B cell (primary cell): ENCODE data around the gene ZFAND2A. TPM values are rescaled to one million over a fixed set of nuclear protein-coding genes. Genes with fewer than 3 reads are reported as not detected.

Source experiments
- ATAC-seq: fragments of 200-7000 bp; cut with Tn5 transposase; one replicate; pipeline ENCODE4 v1.10.0; 2021; ENCODE audit warnings: low read depth, mild to moderate bottlenecking, moderate number of reproducible peaks, moderate library complexity
- CTCF ChIA-PET: fragments of 350-600 bp; sonication (Branson Sonifier 250); formaldehyde crosslinking; loops from one replicate; lab custom pipeline; 2021; ENCODE audit warnings: antibody characterized with exemption, inconsistent platforms; lab: Charles Lee
- POLR2A ChIA-PET: fragments of 350-600 bp; sonication (Branson Sonifier 250); formaldehyde crosslinking; loops from one replicate; lab custom pipeline; 2021; ENCODE audit warnings: antibody characterized with exemption; lab: Charles Lee
- DNase-seq: peaks from one replicate; pipeline ENCODE4 v3.0.0; 2013
- H2AFZ ChIP-seq: 2 replicates; pipeline ENCODE4 v1.6.1; 2012; ENCODE audit warnings: mild to moderate bottlenecking, low read depth, low read length; ENCODE audit not compliant: insufficient read depth, poor library complexity, severe bottlenecking
- H3K27ac ChIP-seq, 2 donors: 1 replicate in 1 of 2; 2 replicates in 1 of 2; pipeline ENCODE4 v1.5.1; 2012 to 2013; ENCODE audit warnings: low read length in 2 of 2, mild to moderate bottlenecking in 2 of 2, moderate library complexity in 1 of 2
- H3K27me3 ChIP-seq, 4 experiments: fragments of 200-600 bp in 1 of 4; sonication (generic) in 1 of 4; replicated peaks in 1 of 4; 1 replicate in 2 of 4; 2 replicates in 2 of 4; pipeline versions ENCODE4 v1.6.1 to v1.7.0; 2013 to 2016; ENCODE audit warnings: low read length in 3 of 4, mild to moderate bottlenecking in 2 of 4, mixed read lengths in 1 of 4, moderate library complexity in 1 of 4; ENCODE audit not compliant: insufficient read depth in 4 of 4, control insufficient read depth in 3 of 4; ENCODE audit errors: control extremely low read depth in 1 of 4
- H3K36me3 ChIP-seq, 2 experiments: replicated peaks in 1 of 2; 1 replicate in 1 of 2; 2 replicates in 1 of 2; pipeline versions ENCODE4 v1.6.1 to v1.7.1; 2013; ENCODE audit warnings: low read length in 1 of 2; ENCODE audit not compliant: insufficient read depth in 2 of 2, control insufficient read depth in 1 of 2; ENCODE audit errors: control extremely low read depth in 1 of 2, extremely low read depth in 1 of 2
- H3K4me1 ChIP-seq, 2 donors: fragments of 200-600 bp in 1 of 2; sonication (generic) in 1 of 2; 1 replicate in 1 of 2; 2 replicates in 1 of 2; pipeline versions ENCODE4 v1.5.1 to v1.6.1; 2013 to 2017; ENCODE audit warnings: low read length in 2 of 2; ENCODE audit not compliant: control insufficient read depth in 2 of 2, insufficient read depth in 2 of 2
- H3K4me2 ChIP-seq: replicated peaks from 2 replicates; pipeline ENCODE3; 2012; ENCODE audit warnings: mild to moderate bottlenecking, low read depth, low read length; ENCODE audit not compliant: poor library complexity, severe bottlenecking
- H3K4me3 ChIP-seq, 5 experiments: fragments of 200-600 bp in 1 of 5; sonication (generic) in 1 of 5; 1 replicate in 3 of 5; 2 replicates in 2 of 5; pipeline versions ENCODE4 v1.5.1 to v1.7.0; 2011 to 2016; ENCODE audit warnings: low read length in 4 of 5, mild to moderate bottlenecking in 4 of 5, low read depth in 2 of 5, control low read depth in 1 of 5, moderate library complexity in 1 of 5; ENCODE audit not compliant: insufficient read depth in 1 of 5; ENCODE audit errors: control extremely low read depth in 1 of 5, extremely low read depth in 1 of 5
- H3K79me2 ChIP-seq: fragments of 200-600 bp; sonication (generic); one replicate; pipeline ENCODE4 v1.6.0; 2016; ENCODE audit warnings: low read length; ENCODE audit not compliant: control insufficient read depth, insufficient read depth
- H3K9ac ChIP-seq: fragments of 200-600 bp; sonication (generic); 2 replicates; pipeline ENCODE4 v1.6.1; 2017; ENCODE audit warnings: mild to moderate bottlenecking, low read length, moderate library complexity
- H3K9me3 ChIP-seq, 3 donors: one replicate each; pipeline versions ENCODE4 v1.6.1 to v1.7.1; 2013; ENCODE audit warnings: low read length in 2 of 3; ENCODE audit not compliant: control insufficient read depth in 2 of 3, insufficient read depth in 1 of 3; ENCODE audit errors: control extremely low read depth in 1 of 3
- H4K20me1 ChIP-seq: 2 replicates; pipeline ENCODE4 v1.6.0; 2012; ENCODE audit warnings: mild to moderate bottlenecking, low read length; ENCODE audit not compliant: insufficient read depth, control insufficient read depth, poor library complexity, severe bottlenecking
- H3K27ac Mint-ChIP-seq: one replicate; pipeline ENCODE4 v1.8.0; 2021; ENCODE audit warnings: mixed read lengths
- H3K27me3 Mint-ChIP-seq: one replicate; pipeline ENCODE4 v1.8.0; 2021; ENCODE audit warnings: mixed read lengths
- H3K4me1 Mint-ChIP-seq: one replicate; pipeline ENCODE4 v1.8.0; 2021; ENCODE audit warnings: mixed read lengths
- H3K4me3 Mint-ChIP-seq: one replicate; pipeline ENCODE4 v1.8.0; 2021; ENCODE audit warnings: mixed read lengths
- H3K9me3 Mint-ChIP-seq: one replicate; pipeline ENCODE4 v1.8.0; 2022; ENCODE audit warnings: mixed read lengths; ENCODE audit not compliant: insufficient read depth
- CTCF ChIP-seq: fragments of 200-600 bp; IDR thresholded peaks from one replicate; pipeline ENCODE4 v1.8.0; 2022; ENCODE audit warnings: antibody characterized with exemption, mild to moderate bottlenecking
- EZH2 ChIP-seq: IDR thresholded peaks from 2 replicates; pipeline ENCODE4 v1.6.1; 2012; ENCODE audit warnings: borderline replicate concordance, low read depth, mild to moderate bottlenecking, moderate library complexity, low read length; ENCODE audit not compliant: insufficient read depth, poor library complexity, severe bottlenecking
- WGBS: methylation state at CpG from one replicate; pipeline ENCODE4 v1.1.5; 2013; ENCODE audit warnings: missing lambda C conversion rate; ENCODE audit not compliant: insufficient coverage; 5-methylcytosine and 5-hydroxymethylcytosine counted together
- intact Hi-C: fragments of 100-400 bp; cut with micrococcal nuclease; formaldehyde crosslinking; loops from one replicate; pipeline ENCODE4 v1.10.0; 2022
- polyA plus RNA-seq: library from polyadenylated mRNA; depleted of rRNA; stranded (reverse); fragments of >200 nt; gene quantifications from 2 replicates; pipeline ENCODE4 v1.2.3, GENCODE V29; 2012
- total RNA-seq, 2 donors: library from RNA; stranded (reverse); fragments of 120-200 nt in 1 of 2; gene quantifications; 1 replicate in 1 of 2; 2 replicates in 1 of 2; pipeline versions ENCODE4 v1.2.3 to v1.2.4, GENCODE V29; 2013 to 2022

ZFAND2A gene
- total and polyA plus RNA-seq, 2 donors (not counting 1 experiment from before 2014, with no cell fraction given), result 26.7 to 113 TPM

- peak overlapping the region; percentile 84 for H3K4me3 Mint-ChIP-seq
- no peak overlapping the region for H3K27ac ChIP-seq
These were observed 56.8 kb downstream of the ZFAND2A start for GRCh38 chr7:1103009-1103788.

More at GRCh38 chr7:1103009-1103788, 56.8 kb downstream of the ZFAND2A start:
- H3K4me1 Mint-ChIP-seq, result peaks cover 35% of the 10 kb centered on the region
- peaks cover 0 to 8% (median 0%) of the 10 kb centered on the region in 3 donors for H3K9me3 ChIP-seq
- peak overlapping the region; percentile 47 for H3K4me2 ChIP-seq
- ATAC-seq, result peak; percentile 28
- TF ChIP-seq EZH2 (no peak), CTCF (no peak)
- peak; percentile 51 for DNase-seq
- H3K79me2 ChIP-seq, result peaks cover 9% of the 10 kb centered on the region
- peak overlapping the region; percentile 36 for H3K9ac ChIP-seq
- CTCF ChIA-PET, result interaction anchor here (0.6 to 4.7 kb wide), 6 partner anchors 16 to 159 kb away, joined by 3 to 20 read pairs (median 10); partner anchors contain the start of gene GPER1
- H3K27me3 Mint-ChIP-seq, result peaks cover 7% of the 10 kb centered on the region
- peaks cover 7 to 31% of the 10 kb centered on the region in 2 donors for H3K4me1 ChIP-seq
- peak overlapping the region; percentile 18 for H2AFZ ChIP-seq
- no peak overlapping the region for H3K27ac Mint-ChIP-seq
- H3K27me3 ChIP-seq, result peaks cover 0 to 6% (median 3%) of the 10 kb centered on the region in 4 experiments
- POLR2A ChIA-PET, result interaction anchor here (2.0 to 2.2 kb wide), 2 partner anchors 17 to 35 kb away, joined by 5 to 7 read pairs; a partner anchor contains a TSS
- no peaks in the 10 kb centered on the region for H4K20me1 ChIP-seq
- no peaks in the 10 kb centered on the region for H3K9me3 Mint-ChIP-seq
- peak overlapping the region in 3 of 5 experiments; percentile 0 to 39 (median 20) for H3K4me3 ChIP-seq
- 66% methylated on average over 34 of the region's 34 CpGs for WGBS
- intact Hi-C loops, result loop anchor here (2.0 kb wide), 1 partner anchor 16 kb away; no protein-coding TSS in a partner anchor
- H3K36me3 ChIP-seq, result no peaks in the 10 kb centered on the region

Other genes starting within 250 kb of the ZFAND2A start
- 12.9 and 15.6 TPM in 2 replicates for gene ADAP1, start 205.5 kb downstream of the ZFAND2A start, total RNA-seq
- 9.1 and 10.8 TPM in 2 replicates for gene ADAP1, start 205.5 kb downstream of the ZFAND2A start, polyA plus RNA-seq
- gene COX19, start 184.6 kb downstream of the ZFAND2A start, total RNA-seq, result 38.3 and 44.6 TPM in 2 replicates
- gene COX19, start 184.6 kb downstream of the ZFAND2A start, polyA plus RNA-seq, result 14.7 and 18.9 TPM in 2 replicates
- not detected in 2 replicates for gene CYP2W1, start 177.0 kb downstream of the ZFAND2A start, total RNA-seq
- not detected in 2 replicates for gene CYP2W1, start 177.0 kb downstream of the ZFAND2A start, polyA plus RNA-seq
- gene GPR146, start 115.7 kb downstream of the ZFAND2A start, total RNA-seq, result 44.6 and 45.4 TPM in 2 replicates
- gene GPR146, start 115.7 kb downstream of the ZFAND2A start, polyA plus RNA-seq, result 4.2 and 16.7 TPM in 2 replicates
- 20.7 and 21.3 TPM in 2 replicates for gene GPER1, start 72.1 kb downstream of the ZFAND2A start, total RNA-seq
- 2.7 and 3.2 TPM in 2 replicates for gene GPER1, start 72.1 kb downstream of the ZFAND2A start, polyA plus RNA-seq
- not detected in 2 replicates for gene UNCX, start 72.7 kb upstream of the ZFAND2A start, total RNA-seq
- gene UNCX, start 72.7 kb upstream of the ZFAND2A start, polyA plus RNA-seq, result not detected in 2 replicates